Measurements from ENCODE around the gene MRPL28. TPM values are rescaled to one million over a fixed set of nuclear protein-coding genes. Genes with fewer than 3 reads are reported as not detected.

MRPL28 gene
- total and polyA plus RNA-seq, 11 donors: 66.3 to 157 (median 85.5) TPM

DNA sequence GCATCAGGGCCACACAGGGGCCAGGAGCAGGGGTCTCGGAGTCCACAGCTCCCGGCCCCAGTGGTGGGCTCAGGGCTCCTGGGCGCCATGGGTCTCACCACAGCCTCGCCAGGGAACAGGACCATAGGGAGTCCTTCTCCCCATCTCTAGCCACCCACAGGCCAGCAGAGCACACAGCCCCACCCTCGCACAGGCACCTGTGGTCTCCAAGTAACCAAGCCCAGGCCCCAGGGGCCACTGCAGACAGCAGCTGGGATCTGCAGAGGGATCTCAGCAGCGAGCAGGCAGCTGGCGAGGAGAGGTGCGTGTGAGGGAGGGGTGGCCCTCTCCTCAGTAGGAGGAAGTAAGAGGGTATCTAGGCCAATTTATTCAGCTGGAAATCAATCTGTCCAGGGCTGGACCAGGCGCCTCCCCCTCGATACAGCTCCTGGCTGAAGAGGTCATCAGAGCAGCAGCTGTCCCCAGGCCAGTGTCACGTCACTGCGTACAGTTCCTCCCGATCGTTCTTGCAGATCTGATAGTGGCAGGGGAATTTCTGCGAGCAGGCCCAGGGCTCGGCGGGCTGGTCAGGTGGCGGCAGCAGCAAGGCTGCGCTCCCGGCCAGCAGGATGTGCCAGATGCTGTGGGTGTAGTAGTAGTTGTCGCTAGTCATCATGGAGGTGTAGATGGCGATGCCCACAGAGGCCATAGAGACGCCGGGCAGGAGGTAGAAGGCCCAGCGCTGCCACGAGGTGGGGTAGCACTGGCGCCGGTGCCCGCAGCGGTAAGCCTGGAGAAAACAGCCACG, 1.4 kb upstream of the MRPL28 start:
- DNase-seq (peak in 1 of 5 donors; percentile 63), ATAC-seq (no peak)
- H3K9me3 ChIP-seq: no peaks in the 10 kb centered on the region
- H3K27ac ChIP-seq: peak overlapping the region in 2 of 12 donors; percentile 68 to 77
- peaks cover 3 to 22% (median 15%) of the 10 kb centered on the region in 12 donors for H3K4me1 ChIP-seq
- peaks cover 0 to 78% (median 52%) of the 10 kb centered on the region in 9 donors for H3K36me3 ChIP-seq
- intact Hi-C loops (cut with DNase I): no loop called here
- no peak for TF ChIP-seq POLR2A (IDR thresholded peaks at IDR 0.05)
- TF ChIP-seq, protein P1, sequence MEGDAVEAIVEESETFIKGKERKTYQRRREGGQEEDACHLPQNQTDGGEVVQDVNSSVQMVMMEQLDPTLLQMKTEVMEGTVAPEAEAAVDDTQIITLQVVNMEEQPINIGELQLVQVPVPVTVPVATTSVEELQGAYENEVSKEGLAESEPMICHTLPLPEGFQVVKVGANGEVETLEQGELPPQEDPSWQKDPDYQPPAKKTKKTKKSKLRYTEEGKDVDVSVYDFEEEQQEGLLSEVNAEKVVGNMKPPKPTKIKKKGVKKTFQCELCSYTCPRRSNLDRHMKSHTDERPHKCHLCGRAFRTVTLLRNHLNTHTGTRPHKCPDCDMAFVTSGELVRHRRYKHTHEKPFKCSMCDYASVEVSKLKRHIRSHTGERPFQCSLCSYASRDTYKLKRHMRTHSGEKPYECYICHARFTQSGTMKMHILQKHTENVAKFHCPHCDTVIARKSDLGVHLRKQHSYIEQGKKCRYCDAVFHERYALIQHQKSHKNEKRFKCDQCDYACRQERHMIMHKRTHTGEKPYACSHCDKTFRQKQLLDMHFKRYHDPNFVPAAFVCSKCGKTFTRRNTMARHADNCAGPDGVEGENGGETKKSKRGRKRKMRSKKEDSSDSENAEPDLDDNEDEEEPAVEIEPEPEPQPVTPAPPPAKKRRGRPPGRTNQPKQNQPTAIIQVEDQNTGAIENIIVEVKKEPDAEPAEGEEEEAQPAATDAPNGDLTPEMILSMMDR (IDR thresholded peaks at IDR 0.05): no peak
- 84 to 90% (median 88%) methylated on average over 22 to 31 of the region's 31 CpGs for WGBS, 4 donors
- H3K27me3 ChIP-seq: no peaks in the 10 kb centered on the region
- no peak overlapping the region for H3K4me3 ChIP-seq

DNA sequence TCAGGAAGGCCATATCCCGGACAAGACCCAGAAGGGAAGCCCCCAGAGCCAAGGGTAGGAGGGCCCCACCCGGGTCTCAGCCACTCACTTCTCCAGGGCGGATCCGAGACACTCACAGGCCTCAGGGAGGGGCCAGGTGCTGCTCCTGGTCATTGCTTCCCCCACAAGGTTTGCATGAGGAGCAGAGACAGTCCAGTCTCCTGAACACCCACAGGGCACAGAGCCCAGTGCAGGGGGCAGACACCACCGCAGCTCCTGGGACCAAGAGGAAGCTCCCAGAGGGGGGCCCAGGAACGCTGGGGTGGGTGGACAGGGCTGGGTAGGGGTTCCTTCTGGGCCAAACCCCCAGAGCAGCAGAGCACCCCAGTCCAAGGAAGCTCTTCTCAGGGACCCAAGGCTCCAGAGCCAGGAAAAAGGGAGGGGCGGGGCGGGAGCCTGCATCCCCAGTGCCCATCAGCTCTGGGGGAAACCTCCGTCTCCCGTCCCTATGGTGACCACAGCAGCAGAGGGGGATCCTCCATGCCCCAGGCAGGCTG, 709 bp upstream of the MRPL28 start:
- Histone ChIP-seq H3K9me3 (no peaks in the 10 kb centered on the region), H3K27me3 (no peaks in the 10 kb centered on the region), H3K4me1 (peaks cover 3 to 22% (median 15%) of the 10 kb centered on the region in 12 donors), H3K4me3 (peak overlapping the region in 10 of 12 donors; percentile 45 to 61 (median 53)), H3K27ac (peak overlapping the region in 11 of 12 donors; percentile 31 to 86 (median 68)), H3K36me3 (peaks cover 0 to 76% (median 51%) of the 10 kb centered on the region in 9 donors)
- intact Hi-C loops (cut with DNase I): no loop called here
- peak in 2 of 5 donors; percentile 28 to 59 for DNase-seq
- 44 to 66% (median 55%) methylated on average over 8 to 10 of the region's 10 CpGs for WGBS, 4 donors
- ATAC-seq: peak in 3 of 4 donors; percentile 4 to 7 (median 7)
- TF ChIP-seq, protein P1 (IDR thresholded peaks at IDR 0.05): no peak
- no peak for TF ChIP-seq POLR2A (IDR thresholded peaks at IDR 0.05)

DNA sequence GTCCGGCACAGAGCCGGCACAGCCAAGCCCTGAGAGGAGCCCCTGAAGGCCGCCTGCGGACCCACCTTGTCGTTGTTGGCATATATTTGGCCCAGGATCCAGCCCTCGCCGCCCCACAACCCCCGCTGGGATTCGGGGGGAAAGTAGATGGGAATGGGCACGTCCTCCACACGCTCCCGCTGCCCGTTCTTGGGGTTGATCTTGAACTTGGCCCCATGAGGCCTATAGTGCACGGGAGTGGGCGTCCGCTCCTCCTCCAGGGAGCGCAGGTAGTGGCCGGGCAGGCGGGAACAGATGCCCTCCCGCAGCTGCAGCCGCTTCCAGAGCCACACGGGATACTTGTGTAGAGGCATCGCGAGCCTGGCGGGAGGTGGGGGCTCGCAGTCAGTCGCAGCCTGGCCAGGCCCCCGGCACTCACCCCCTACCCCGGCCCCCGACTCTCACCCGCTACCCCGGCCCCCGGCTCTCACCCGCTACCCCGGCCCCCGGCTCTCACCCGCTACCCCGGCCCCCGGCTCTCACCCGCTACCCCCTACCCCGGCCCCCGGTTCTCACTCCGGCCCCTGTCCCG, 387 bp downstream of the MRPL28 start:
- Histone ChIP-seq H3K27ac (peak overlapping the region in 4 of 12 donors; percentile 62 to 79 (median 72)), H3K36me3 (peaks cover 0 to 68% (median 46%) of the 10 kb centered on the region in 9 donors), H3K9me3 (no peaks in the 10 kb centered on the region), H3K4me1 (peaks cover 3 to 22% (median 15%) of the 10 kb centered on the region in 12 donors), H3K27me3 (no peaks in the 10 kb centered on the region), H3K4me3 (peak overlapping the region in 11 of 12 donors; percentile 28 to 61 (median 52))
- WGBS, 4 donors: 18 to 58% (median 31%) methylated on average over 30 to 44 of the region's 44 CpGs
- TF ChIP-seq, protein P1 (IDR thresholded peaks at IDR 0.05): no peak
- no peak for TF ChIP-seq POLR2A (IDR thresholded peaks at IDR 0.05)
- ATAC-seq: peak in 1 of 4 donors; percentile 44
- intact Hi-C loops (cut with DNase I): no loop called here
- peak in 1 of 5 donors; percentile 58 for DNase-seq

All from heart left ventricle (tissue), 16 donors.